ENCODE measurements around the gene SMTNL2.
"Not testable (repeated sequence)": the region's sequence is repeated elsewhere in the genome, so short reads cannot be mapped to it uniquely, and the experiment has no call there.

SMTNL2 gene

GRCh38 chr17:4602041-4602440 lies 17.7 kb downstream of the SMTNL2 start:
- DNase-seq (ENCODE audit: low read depth in 2 of 2) = no peak

- no peak for DNase-seq (ENCODE audit: low read depth in 2 of 2)
Measured at GRCh38 chr17:4604111-4604644, 19.8 kb downstream of the SMTNL2 start.

GRCh38 chr17:4604736-4605135 lies 20.4 kb downstream of the SMTNL2 start:
- DNase-seq (ENCODE audit: low read depth in 2 of 2) = not testable (repeated sequence)

- no peak for DNase-seq (ENCODE audit: low read depth in 2 of 2)
Measured at GRCh38 chr17:4605826-4606225, 21.5 kb downstream of the SMTNL2 start.

- no peak for DNase-seq (ENCODE audit: low read depth in 2 of 2)
Measured at GRCh38 chr17:4607261-4607741, 23.0 kb downstream of the SMTNL2 start.

GRCh38 chr17:4607773-4608187 lies 23.5 kb downstream of the SMTNL2 start:
- DNase-seq (ENCODE audit: low read depth in 2 of 2) = no peak

GRCh38 chr17:4609761-4610160 lies 25.4 kb downstream of the SMTNL2 start:
- DNase-seq (ENCODE audit: low read depth in 2 of 2) = no peak

- no peak for DNase-seq (ENCODE audit: low read depth in 2 of 2)
Measured at GRCh38 chr17:4610162-4610561, 25.8 kb downstream of the SMTNL2 start.

- no peak for DNase-seq (ENCODE audit: low read depth in 2 of 2)
Measured at GRCh38 chr17:4610656-4611055, 26.3 kb downstream of the SMTNL2 start.

GRCh38 chr17:4616476-4616875 lies 32.1 kb downstream of the SMTNL2 start:
- no peak for DNase-seq (ENCODE audit: low read depth in 2 of 2)

GRCh38 chr17:4617090-4617489 lies 32.8 kb downstream of the SMTNL2 start:
- DNase-seq (ENCODE audit: low read depth in 2 of 2) = no peak

- DNase-seq (ENCODE audit: low read depth in 2 of 2) = no peak
Measured at GRCh38 chr17:4617590-4618351, 33.4 kb downstream of the SMTNL2 start.

GRCh38 chr17:4620531-4621101 lies 36.3 kb downstream of the SMTNL2 start:
- no peak for DNase-seq (ENCODE audit: low read depth in 2 of 2)

- DNase-seq (ENCODE audit: low read depth in 2 of 2) = no peak
Measured at GRCh38 chr17:4622375-4622774, 38.0 kb downstream of the SMTNL2 start.

GRCh38 chr17:4623249-4623648 lies 38.9 kb downstream of the SMTNL2 start:
- no peak for DNase-seq (ENCODE audit: low read depth in 2 of 2)

- not testable (repeated sequence) for DNase-seq (ENCODE audit: low read depth in 2 of 2)
Measured at GRCh38 chr17:4624451-4624911, 40.2 kb downstream of the SMTNL2 start.

GRCh38 chr17:4625181-4625617 lies 40.9 kb downstream of the SMTNL2 start:
- no peak for DNase-seq (ENCODE audit: low read depth in 2 of 2)

GRCh38 chr17:4626734-4627256 lies 42.5 kb downstream of the SMTNL2 start:
- no peak for DNase-seq (ENCODE audit: low read depth in 2 of 2)

GRCh38 chr17:4631431-4631830 lies 47.1 kb downstream of the SMTNL2 start:
- no peak for DNase-seq (ENCODE audit: low read depth in 2 of 2)

- no peak for DNase-seq (ENCODE audit: low read depth in 2 of 2)
Measured at GRCh38 chr17:4631836-4632580, 47.7 kb downstream of the SMTNL2 start.

- no peak for DNase-seq (ENCODE audit: low read depth in 2 of 2)
Measured at GRCh38 chr17:4632581-4632920, 48.2 kb downstream of the SMTNL2 start.

GRCh38 chr17:4633643-4634042 lies 49.3 kb downstream of the SMTNL2 start:
- no peak for DNase-seq (ENCODE audit: low read depth in 2 of 2)
